Prostate gland (tissue), 2 donors: Measurements from ENCODE around the gene CEP295NL.
"Not testable (repeated sequence)": the region's sequence is repeated elsewhere in the genome, so short reads cannot be mapped to it uniquely, and the experiment has no call there.

Source experiments
- POLR2A ChIP-seq: fragments of 450-650 bp; IDR thresholded peaks from one replicate; pipeline ENCODE4 v1.6.1; 2016; ENCODE audit warnings: antibody characterized with exemption, mild to moderate bottlenecking
- TF ChIP-seq, protein P1 (sequence below), 4 experiments: fragments of 200-600 bp in 2 of 4; fragments of 450-650 bp in 2 of 4; sonication (generic) in 2 of 4; IDR thresholded peaks; 1 replicate in 3 of 4; 2 replicates in 1 of 4; pipeline ENCODE4 v1.5.1; 2016 to 2019; ENCODE audit warnings: antibody characterized with exemption in 4 of 4, mild to moderate bottlenecking in 2 of 4, moderate library complexity in 2 of 4

DNA sequence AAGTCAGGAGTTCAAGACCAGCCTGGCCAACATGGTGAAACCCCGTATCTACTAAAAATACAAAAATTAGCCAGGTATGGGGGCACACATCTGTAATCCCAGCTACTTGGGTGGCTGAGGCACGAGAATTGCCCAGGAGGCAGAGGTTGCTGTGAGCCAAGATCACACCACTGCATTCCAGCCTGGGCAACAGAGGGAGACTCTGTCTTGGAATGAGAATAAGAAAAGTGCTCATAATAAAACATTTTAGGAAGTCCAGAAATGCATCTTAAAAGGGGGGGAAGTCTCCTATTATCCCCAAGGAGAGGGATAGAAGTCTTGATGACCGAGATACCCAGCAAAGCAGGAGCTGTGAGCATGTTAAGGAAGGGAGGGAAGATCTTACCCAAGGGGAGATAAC, 36.0 kb downstream of the CEP295NL start:
- TF ChIP-seq POLR2A = not testable (repeated sequence)
- TF ChIP-seq, protein P1, sequence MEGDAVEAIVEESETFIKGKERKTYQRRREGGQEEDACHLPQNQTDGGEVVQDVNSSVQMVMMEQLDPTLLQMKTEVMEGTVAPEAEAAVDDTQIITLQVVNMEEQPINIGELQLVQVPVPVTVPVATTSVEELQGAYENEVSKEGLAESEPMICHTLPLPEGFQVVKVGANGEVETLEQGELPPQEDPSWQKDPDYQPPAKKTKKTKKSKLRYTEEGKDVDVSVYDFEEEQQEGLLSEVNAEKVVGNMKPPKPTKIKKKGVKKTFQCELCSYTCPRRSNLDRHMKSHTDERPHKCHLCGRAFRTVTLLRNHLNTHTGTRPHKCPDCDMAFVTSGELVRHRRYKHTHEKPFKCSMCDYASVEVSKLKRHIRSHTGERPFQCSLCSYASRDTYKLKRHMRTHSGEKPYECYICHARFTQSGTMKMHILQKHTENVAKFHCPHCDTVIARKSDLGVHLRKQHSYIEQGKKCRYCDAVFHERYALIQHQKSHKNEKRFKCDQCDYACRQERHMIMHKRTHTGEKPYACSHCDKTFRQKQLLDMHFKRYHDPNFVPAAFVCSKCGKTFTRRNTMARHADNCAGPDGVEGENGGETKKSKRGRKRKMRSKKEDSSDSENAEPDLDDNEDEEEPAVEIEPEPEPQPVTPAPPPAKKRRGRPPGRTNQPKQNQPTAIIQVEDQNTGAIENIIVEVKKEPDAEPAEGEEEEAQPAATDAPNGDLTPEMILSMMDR (IDR thresholded peaks at IDR 0.05) = not testable (repeated sequence)
